Measurements from ENCODE around the gene GMEB2.

DNA sequence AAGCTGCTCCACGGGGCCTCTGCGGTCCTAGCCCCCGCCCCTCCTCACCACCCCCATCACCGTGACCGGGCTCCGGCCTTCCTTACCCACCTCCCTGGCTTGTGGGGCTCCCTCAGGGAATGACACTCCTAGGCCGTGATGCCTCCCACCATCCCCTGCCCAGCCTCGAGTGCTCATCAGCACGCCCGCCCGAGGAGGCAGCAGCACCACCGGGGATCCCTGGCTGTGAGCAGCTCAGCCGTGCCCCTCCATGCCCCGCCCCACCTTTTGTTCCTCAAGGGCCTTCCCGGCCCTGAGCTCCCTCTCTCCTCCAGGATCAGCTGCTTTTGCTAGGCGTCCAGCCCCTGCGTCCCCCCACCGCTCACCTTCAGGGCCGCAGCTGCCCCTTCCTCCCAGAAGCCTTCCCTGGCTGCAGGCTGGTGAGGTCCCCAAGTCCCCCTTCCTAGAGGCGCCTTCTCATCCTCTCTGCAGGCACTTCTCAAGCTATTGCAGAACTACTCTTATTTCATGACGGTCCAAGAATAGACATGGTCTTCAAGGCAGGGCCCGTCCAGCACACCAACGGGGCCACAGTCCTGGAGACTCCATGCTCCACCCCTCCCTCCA lies 69.9 kb downstream of the GMEB2 start:
- TF ChIP-seq, protein P1, sequence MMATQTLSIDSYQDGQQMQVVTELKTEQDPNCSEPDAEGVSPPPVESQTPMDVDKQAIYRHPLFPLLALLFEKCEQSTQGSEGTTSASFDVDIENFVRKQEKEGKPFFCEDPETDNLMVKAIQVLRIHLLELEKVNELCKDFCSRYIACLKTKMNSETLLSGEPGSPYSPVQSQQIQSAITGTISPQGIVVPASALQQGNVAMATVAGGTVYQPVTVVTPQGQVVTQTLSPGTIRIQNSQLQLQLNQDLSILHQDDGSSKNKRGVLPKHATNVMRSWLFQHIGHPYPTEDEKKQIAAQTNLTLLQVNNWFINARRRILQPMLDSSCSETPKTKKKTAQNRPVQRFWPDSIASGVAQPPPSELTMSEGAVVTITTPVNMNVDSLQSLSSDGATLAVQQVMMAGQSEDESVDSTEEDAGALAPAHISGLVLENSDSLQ (IDR thresholded peaks at IDR 0.05): no peak
- no peak for TF ChIP-seq TARDBP (IDR thresholded peaks at IDR 0.05)
- TF ChIP-seq NFRKB (IDR thresholded peaks at IDR 0.05): no peak
- no peak for TF ChIP-seq ELF4 (IDR thresholded peaks at IDR 0.05)
